ENCODE results near the gene HRH1. TPM values are rescaled to one million over a fixed set of nuclear protein-coding genes. Genes with fewer than 3 reads are reported as not detected.
"Not testable (repeated sequence)": the region's sequence is repeated elsewhere in the genome, so short reads cannot be mapped to it uniquely, and the experiment has no call there.

HRH1 gene
- total RNA-seq, 1 donor from 2014 or later = 3.2 TPM

- H3K27me3 ChIP-seq (ENCODE audit: control insufficient read depth, insufficient read depth, low read length) = no peaks in the 10 kb centered on the region
- DNase-seq (ENCODE audit: low read depth) = no peak
- no peak overlapping the region for H3K4me3 ChIP-seq (ENCODE audit: low read depth, low read length)
- H3K36me3 ChIP-seq (ENCODE audit: control insufficient read depth, insufficient read depth, low read length) = peaks cover 2% of the 10 kb centered on the region
- TF ChIP-seq CTCF (IDR thresholded peaks at IDR 0.05; ENCODE audit: insufficient read depth, low read length, poor library complexity, severe bottlenecking) = no peak
Measured at GRCh38 chr3:11168881-11169805, 14.8 kb downstream of the HRH1 start.

DNA sequence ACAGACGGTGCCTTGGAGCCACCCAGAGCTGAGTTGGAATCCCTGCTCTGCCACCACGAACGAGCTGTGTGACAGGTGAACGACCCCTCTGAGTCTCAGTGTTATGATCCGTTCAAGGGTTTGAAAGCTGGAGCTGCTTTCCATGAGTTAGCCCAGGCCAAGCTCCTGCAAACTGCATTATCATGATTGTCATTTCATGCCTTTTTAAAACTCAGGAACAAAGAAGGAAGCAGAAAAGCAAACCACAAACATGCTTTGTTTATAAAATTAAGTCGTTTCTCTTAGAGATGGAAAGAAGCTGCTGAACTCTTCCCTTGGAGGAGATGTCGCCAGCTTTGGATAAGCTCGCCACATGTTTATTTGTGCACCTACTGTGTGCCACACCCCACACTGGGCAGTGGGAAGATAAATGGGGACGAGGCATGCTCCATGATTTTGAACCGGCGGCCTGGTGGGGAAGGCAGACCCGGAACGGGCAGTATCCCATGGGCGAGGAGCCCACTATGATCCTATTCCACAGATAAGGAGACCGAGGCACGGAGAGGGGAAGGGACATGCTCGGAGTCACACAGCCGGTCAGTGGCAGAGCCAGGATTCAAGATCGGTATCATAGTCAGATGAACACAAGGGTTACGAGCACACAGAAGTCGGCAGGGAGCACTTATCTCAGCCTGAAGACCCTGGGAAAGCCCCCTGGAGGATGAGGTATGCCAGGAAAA lies 15.9 kb downstream of the HRH1 start:
- Histone ChIP-seq H3K36me3 (ENCODE audit: control insufficient read depth, insufficient read depth, low read length) (peaks cover 2% of the 10 kb centered on the region), H3K4me3 (ENCODE audit: low read depth, low read length) (no peak overlapping the region), H3K27me3 (ENCODE audit: control insufficient read depth, insufficient read depth, low read length) (no peaks in the 10 kb centered on the region)
- no peak for TF ChIP-seq CTCF (IDR thresholded peaks at IDR 0.05; ENCODE audit: insufficient read depth, low read length, poor library complexity, severe bottlenecking)
- no peak for DNase-seq (ENCODE audit: low read depth)

DNA sequence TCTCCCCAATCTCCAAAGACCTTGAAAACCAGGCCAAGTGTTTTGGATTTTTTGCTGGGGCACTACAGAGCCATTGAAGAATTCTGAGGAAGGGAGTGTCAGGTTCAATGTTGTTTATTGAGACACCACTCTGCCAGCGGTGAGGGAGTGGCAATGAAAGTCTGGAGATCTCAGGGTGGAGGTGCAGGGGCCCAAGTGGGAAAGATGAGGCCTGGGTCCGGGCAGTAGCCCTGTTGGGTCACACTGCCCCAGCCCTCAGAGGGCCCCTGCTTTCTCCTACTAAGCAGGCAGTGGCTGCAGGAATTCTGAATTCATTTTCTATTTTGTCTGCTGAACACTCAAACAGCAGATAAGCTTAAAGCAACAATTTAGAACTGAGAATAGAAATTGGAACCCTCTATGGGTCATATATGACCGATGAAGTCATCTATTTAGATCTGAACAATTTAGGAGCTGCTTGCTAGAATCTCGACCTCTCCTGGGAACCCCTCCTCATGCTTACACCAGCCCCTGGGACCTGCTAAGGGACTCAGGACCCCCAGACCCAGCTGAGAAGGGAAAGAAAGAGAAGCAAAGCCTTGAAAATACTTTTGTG lies 17.9 kb downstream of the HRH1 start:
- Histone ChIP-seq H3K4me3 (ENCODE audit: low read depth, low read length) (no peak overlapping the region), H3K27me3 (ENCODE audit: control insufficient read depth, insufficient read depth, low read length) (no peaks in the 10 kb centered on the region), H3K36me3 (ENCODE audit: control insufficient read depth, insufficient read depth, low read length) (peaks cover 2% of the 10 kb centered on the region)
- DNase-seq (ENCODE audit: low read depth) = no peak
- TF ChIP-seq CTCF (IDR thresholded peaks at IDR 0.05; ENCODE audit: insufficient read depth, low read length, poor library complexity, severe bottlenecking) = no peak

DNA sequence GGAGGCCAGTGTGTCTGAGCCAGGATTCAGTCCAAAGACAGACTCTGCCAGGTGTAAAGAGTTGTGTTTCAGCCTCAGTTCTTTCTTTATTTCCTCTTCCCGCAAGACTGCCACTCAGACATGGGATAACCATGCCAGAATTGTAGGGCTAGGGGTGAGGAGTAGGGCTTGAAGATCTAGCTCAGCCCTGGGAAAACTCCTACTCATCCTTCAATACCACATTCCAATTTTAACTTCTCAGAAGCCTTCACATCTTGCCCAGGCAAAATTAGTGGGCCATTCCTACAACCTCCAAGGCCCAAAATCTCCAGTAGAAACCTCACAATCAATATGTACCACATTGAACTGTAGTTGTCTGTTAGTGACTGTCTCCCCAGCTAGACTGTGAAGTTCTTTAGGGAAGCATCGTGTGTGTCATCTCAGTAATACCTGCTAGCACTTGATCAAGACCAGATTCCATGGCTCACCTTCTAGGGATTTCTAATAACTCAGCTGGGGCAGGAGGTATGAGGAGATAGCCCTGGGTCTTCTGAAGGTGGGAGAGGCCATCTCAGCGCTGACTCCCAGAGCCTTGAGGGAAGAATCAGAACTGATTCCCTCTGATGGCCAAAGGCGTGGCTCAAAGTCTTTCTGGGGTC lies 19.7 kb downstream of the HRH1 start:
- Histone ChIP-seq H3K36me3 (ENCODE audit: control insufficient read depth, insufficient read depth, low read length) (peaks cover 2% of the 10 kb centered on the region), H3K27me3 (ENCODE audit: control insufficient read depth, insufficient read depth, low read length) (no peaks in the 10 kb centered on the region), H3K4me3 (ENCODE audit: low read depth, low read length) (no peak overlapping the region)
- DNase-seq (ENCODE audit: low read depth) = no peak
- TF ChIP-seq CTCF (IDR thresholded peaks at IDR 0.05; ENCODE audit: insufficient read depth, low read length, poor library complexity, severe bottlenecking) = no peak

GRCh38 chr3:11178421-11178820 lies 24.1 kb downstream of the HRH1 start:
- peaks cover 2% of the 10 kb centered on the region for H3K36me3 ChIP-seq (ENCODE audit: control insufficient read depth, insufficient read depth, low read length)
- no peak for DNase-seq (ENCODE audit: low read depth)
- no peak for TF ChIP-seq CTCF (IDR thresholded peaks at IDR 0.05; ENCODE audit: insufficient read depth, low read length, poor library complexity, severe bottlenecking)

DNA sequence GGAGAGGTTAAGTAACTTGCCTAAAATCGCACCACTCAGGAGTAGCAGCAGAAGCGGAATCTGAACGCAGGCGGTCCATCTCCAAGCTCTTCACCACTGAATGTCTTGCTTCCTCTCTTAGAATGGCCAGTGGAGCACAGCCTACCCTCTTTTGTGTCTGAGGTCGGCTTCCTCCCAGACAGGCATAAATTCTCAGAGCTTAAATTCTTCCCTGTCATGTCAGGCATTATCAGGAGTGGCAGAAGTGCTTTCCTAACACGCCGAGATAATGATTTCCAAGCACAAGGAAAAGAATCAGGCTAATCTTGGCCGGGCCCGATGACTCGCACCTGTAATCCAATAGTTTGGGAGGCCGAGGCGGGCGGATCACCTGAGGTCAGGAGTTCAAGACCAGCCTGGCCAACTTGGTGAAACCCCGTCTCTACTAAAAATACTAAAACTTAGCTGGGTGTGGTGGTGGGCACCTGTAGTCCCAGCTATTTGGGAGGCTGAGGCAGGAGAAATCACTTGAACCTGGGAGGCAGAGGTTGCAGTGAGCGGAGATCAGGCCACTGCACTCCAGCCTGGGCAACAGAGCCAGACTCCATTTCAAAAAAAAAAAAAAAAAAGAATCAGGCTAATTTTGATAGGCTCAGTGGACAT lies 30.2 kb downstream of the HRH1 start:
- not testable (repeated sequence) for DNase-seq (ENCODE audit: low read depth); H3K27me3 ChIP-seq (ENCODE audit: control insufficient read depth, insufficient read depth, low read length); H3K4me3 ChIP-seq (ENCODE audit: low read depth, low read length); H3K36me3 ChIP-seq (ENCODE audit: control insufficient read depth, insufficient read depth, low read length)

More at GRCh38 chr3:11178421-11178820, 24.1 kb downstream of the HRH1 start:
- no peaks in the 10 kb centered on the region for H3K27me3 ChIP-seq (ENCODE audit: control insufficient read depth, insufficient read depth, low read length)
- no peak overlapping the region for H3K4me3 ChIP-seq (ENCODE audit: low read depth, low read length)

Measured in kidney epithelial cell (primary cell).